Naive thymus-derived CD4-positive, alpha-beta T cell (primary cell): ENCODE data around the gene OR2L8. TPM values are rescaled to one million over a fixed set of nuclear protein-coding genes. Genes with fewer than 3 reads are reported as not detected.
A peak's percentile ranks its signal among the peaks of the same experiment; 100 is the strongest.

Experiments used
- ATAC-seq: fragments of 150-1000 bp; cut with Tn5 transposase; 2 replicates; pipeline ENCODE4 v1.10.0; 2021; ENCODE audit warnings: mild to moderate bottlenecking, moderate library complexity
- CTCF ChIA-PET: fragments of 350-600 bp; sonication (Branson Sonifier 250); formaldehyde crosslinking; loops from one replicate; lab custom pipeline; 2021; ENCODE audit warnings: antibody characterized with exemption; lab: Charles Lee
- POLR2A ChIA-PET: fragments of 350-600 bp; sonication (Branson Sonifier 250); formaldehyde crosslinking; loops from one replicate; lab custom pipeline; 2021; ENCODE audit warnings: antibody characterized with exemption, inconsistent platforms; lab: Charles Lee
- DNase-seq, 9 donors: peaks; one replicate each; pipeline versions ENCODE4 v3.0.0 to v3.0.0-alpha.2; 2020 to 2022; ENCODE audit warnings: mixed read lengths in 1 of 9
- H3K27ac ChIP-seq: one replicate; pipeline ENCODE4 v1.7.0; 2013; ENCODE audit warnings: mild to moderate bottlenecking, low read depth, low read length, moderate library complexity
- H3K27me3 ChIP-seq, 2 donors: one replicate each; pipeline ENCODE4 v1.7.0; 2013; ENCODE audit warnings: low read length in 2 of 2, mild to moderate bottlenecking in 2 of 2, moderate library complexity in 2 of 2; ENCODE audit not compliant: control insufficient read depth in 2 of 2, insufficient read depth in 2 of 2
- H3K36me3 ChIP-seq, 3 experiments: 1 replicate in 2 of 3; 2 replicates in 1 of 3; pipeline ENCODE4 v1.7.0; 2013; ENCODE audit warnings: low read length in 3 of 3, mild to moderate bottlenecking in 3 of 3, moderate library complexity in 1 of 3; ENCODE audit not compliant: insufficient read depth in 3 of 3, control insufficient read depth in 2 of 3
- H3K4me1 ChIP-seq, 2 donors: one replicate each; pipeline ENCODE4 v1.7.0; 2013; ENCODE audit warnings: low read length in 2 of 2, mild to moderate bottlenecking in 2 of 2, moderate library complexity in 1 of 2; ENCODE audit not compliant: control insufficient read depth in 2 of 2, insufficient read depth in 2 of 2
- H3K4me3 ChIP-seq: 2 replicates; pipeline ENCODE4 v1.7.0; 2013; ENCODE audit warnings: mild to moderate bottlenecking, low read length
- H3K9me3 ChIP-seq, 3 experiments: 1 replicate in 2 of 3; 2 replicates in 1 of 3; pipeline ENCODE4 v1.7.0; 2013; ENCODE audit warnings: low read length in 3 of 3; ENCODE audit not compliant: control insufficient read depth in 2 of 3
- H3K27ac Mint-ChIP-seq, 9 donors: one replicate each; pipeline ENCODE4 v1.8.0; 2020 to 2022; ENCODE audit warnings: mixed read lengths in 9 of 9, mild to moderate bottlenecking in 8 of 9, moderate library complexity in 5 of 9, inconsistent platforms in 2 of 9
- H3K27me3 Mint-ChIP-seq, 5 donors: one replicate each; pipeline ENCODE4 v1.8.0; 2021 to 2022; ENCODE audit warnings: mixed read lengths in 5 of 5, mild to moderate bottlenecking in 1 of 5
- H3K36me3 Mint-ChIP-seq, 5 donors: one replicate each; pipeline ENCODE4 v1.8.0; 2020 to 2022; ENCODE audit warnings: mixed read lengths in 5 of 5, mild to moderate bottlenecking in 3 of 5, inconsistent platforms in 1 of 5
- H3K4me1 Mint-ChIP-seq, 7 donors: one replicate each; pipeline ENCODE4 v1.8.0; 2020 to 2022; ENCODE audit warnings: mixed read lengths in 7 of 7, mild to moderate bottlenecking in 3 of 7, inconsistent platforms in 1 of 7
- H3K4me3 Mint-ChIP-seq, 10 donors: one replicate each; pipeline ENCODE4 v1.8.0; 2020 to 2022; ENCODE audit warnings: mild to moderate bottlenecking in 10 of 10, mixed read lengths in 10 of 10, moderate library complexity in 6 of 10, inconsistent platforms in 2 of 10
- H3K9me3 Mint-ChIP-seq, 11 donors: one replicate each; pipeline ENCODE4 v1.8.0; 2020 to 2022; ENCODE audit warnings: mixed read lengths in 11 of 11, mild to moderate bottlenecking in 4 of 11, inconsistent platforms in 1 of 11, moderate library complexity in 1 of 11
- intact Hi-C, 2 donors: fragments of 100-400 bp; cut with micrococcal nuclease; formaldehyde crosslinking; loops; one replicate each; pipeline ENCODE4 v1.15.1; 2023
- polyA plus RNA-seq, 2 donors: library from polyadenylated mRNA; unstranded; fragments of 300-500 nt; fragmentation: Illumina TruSeq; gene quantifications; one replicate each; pipeline ENCODE4 v1.2.3, GENCODE V29; 2021
- total RNA-seq, 6 experiments: library from RNA in 5 of 6; stranded (reverse) in 5 of 6; gene quantifications; 1 replicate in 5 of 6; 2 replicates in 1 of 6; pipeline ENCODE4 v1.2.3 and lab custom pipeline; 2021 to 2026

OR2L8 gene
- total RNA-seq (1 to 10 TPM in 1 of 5 experiments, under 1 TPM in 2, not detected in 2; 0.66 to 1.4 (median 0.94) TPM), polyA plus RNA-seq (not detected), total RNA-seq (lab: John Stamatoyannopoulos, UW) (0.40 reads per million)

- Histone ChIP-seq H3K4me1 (no peaks in the 10 kb centered on the region), H3K27ac (no peak within 1 kb of the TSS), H3K36me3 (no peaks in the 10 kb centered on the region), H3K4me3 (no peak within 1 kb of the TSS), H3K27me3 (no peaks in the 10 kb centered on the region), H3K9me3 (no peaks in the 10 kb centered on the region)
- Mint-ChIP-seq H3K27ac (no peak within 1 kb of the TSS), H3K9me3 (peaks cover 0 to 17% (median 5%) of the 10 kb centered on the region in 11 donors), H3K27me3 (peaks cover 0 to 3% (median 0%) of the 10 kb centered on the region in 5 donors), H3K4me1 (no peaks in the 10 kb centered on the region), H3K36me3 (peaks cover 0 to 50% (median 8%) of the 10 kb centered on the region in 5 donors), H3K4me3 (no peak within 1 kb of the TSS)
- ChIA-PET CTCF (no interaction called here), POLR2A (no interaction called here)
- intact Hi-C loops: no loop called here
- no peak for ATAC-seq
- DNase-seq: no peak
Observed at GRCh38 chr1:247948558-247948957, at the start of gene OR2L8. Gene OR2L8, plus strand, starts transcription at chr1:247948858. Its CDS starts 0 bp downstream, at chr1:247948858.

- peak overlapping the region in 1 of 9 donors; percentile 3 for H3K27ac Mint-ChIP-seq
- intact Hi-C loops: no loop called here
Observed at GRCh38 chr1:247904122-247904521, 44.5 kb upstream of the OR2L8 start.

GRCh38 chr1:247905181-247905580, 43.5 kb upstream of the OR2L8 start:
- H3K36me3 Mint-ChIP-seq: peaks cover 0 to 6% (median 0%) of the 10 kb centered on the region in 5 donors
- H3K4me3 Mint-ChIP-seq: peak overlapping the region in 7 of 10 donors; percentile 18 to 90 (median 70)
- peaks cover 0 to 26% (median 7%) of the 10 kb centered on the region in 11 donors for H3K9me3 Mint-ChIP-seq
- ChIA-PET CTCF (no interaction called here), POLR2A (no interaction called here)
- peak overlapping the region in 2 of 9 donors; percentile 63 to 80 for H3K27ac Mint-ChIP-seq
- H3K4me1 Mint-ChIP-seq: peaks cover 15 to 28% (median 19%) of the 10 kb centered on the region in 7 donors
- Histone ChIP-seq H3K27me3 (no peaks in the 10 kb centered on the region), H3K9me3 (peaks cover 0 to 3% (median 0%) of the 10 kb centered on the region in 3 experiments), H3K36me3 (no peaks in the 10 kb centered on the region), H3K4me1 (no peaks in the 10 kb centered on the region), H3K4me3 (no peak overlapping the region), H3K27ac (no peak overlapping the region)
- ATAC-seq (no peak), DNase-seq (no peak)
- intact Hi-C loops: loop anchor here in 1 of 2 donors (5.0 kb wide), 1 partner anchor 48 kb away; the partner anchor contains the start of gene TRIM58
- no peaks in the 10 kb centered on the region for H3K27me3 Mint-ChIP-seq

More at GRCh38 chr1:247904122-247904521, 44.5 kb upstream of the OR2L8 start:
- H3K4me3 ChIP-seq: no peak overlapping the region
- CTCF ChIA-PET: no interaction called here
- no peak for ATAC-seq
- POLR2A ChIA-PET: no interaction called here
- H3K4me1 ChIP-seq: no peaks in the 10 kb centered on the region
- peaks cover 0 to 3% (median 0%) of the 10 kb centered on the region in 3 experiments for H3K9me3 ChIP-seq
- Mint-ChIP-seq H3K27me3 (no peaks in the 10 kb centered on the region), H3K4me3 (no peak overlapping the region), H3K36me3 (peaks cover 0 to 6% (median 0%) of the 10 kb centered on the region in 5 donors), H3K9me3 (peaks cover 0 to 26% (median 7%) of the 10 kb centered on the region in 11 donors), H3K4me1 (peaks cover 15 to 28% (median 19%) of the 10 kb centered on the region in 7 donors)
- no peak for DNase-seq
- H3K27me3 ChIP-seq: no peaks in the 10 kb centered on the region
- no peak overlapping the region for H3K27ac ChIP-seq
- H3K36me3 ChIP-seq: no peaks in the 10 kb centered on the region

- ATAC-seq: peak; percentile 32
- ChIA-PET CTCF (no interaction called here), POLR2A (no interaction called here)
- Mint-ChIP-seq H3K4me3 (peak overlapping the region; percentile 81 to 90 (median 85)), H3K36me3 (peaks cover 0 to 6% (median 0%) of the 10 kb centered on the region in 5 donors), H3K4me1 (peaks cover 15 to 28% (median 19%) of the 10 kb centered on the region in 7 donors), H3K27me3 (no peaks in the 10 kb centered on the region), H3K9me3 (peaks cover 0 to 26% (median 7%) of the 10 kb centered on the region in 11 donors), H3K27ac (peak overlapping the region; percentile 74 to 92 (median 80))
- no peak for DNase-seq
- H3K27me3 ChIP-seq: no peaks in the 10 kb centered on the region
- no peaks in the 10 kb centered on the region for H3K36me3 ChIP-seq
- peak overlapping the region; percentile 36 for H3K4me3 ChIP-seq
- intact Hi-C loops: loop anchor here in 1 of 2 donors (2.0 to 5.0 kb wide), 2 partner anchors 31 to 49 kb away; partner anchors contain the start of gene TRIM58
- peak overlapping the region; percentile 7 for H3K27ac ChIP-seq
- H3K4me1 ChIP-seq: no peaks in the 10 kb centered on the region
- peaks cover 0 to 3% (median 0%) of the 10 kb centered on the region in 3 experiments for H3K9me3 ChIP-seq
Observed at GRCh38 chr1:247905910-247906503, 42.7 kb upstream of the OR2L8 start.

- ATAC-seq: peak; percentile 54
- intact Hi-C loops: loop anchor here in 1 of 2 donors (2.0 to 5.0 kb wide), 2 partner anchors 30 to 49 kb away; partner anchors contain the start of gene TRIM58
- Mint-ChIP-seq H3K27ac (peak overlapping the region; percentile 74 to 92 (median 80)), H3K36me3 (peaks cover 0 to 6% (median 0%) of the 10 kb centered on the region in 5 donors), H3K4me1 (peaks cover 15 to 28% (median 19%) of the 10 kb centered on the region in 7 donors), H3K4me3 (peak overlapping the region; percentile 81 to 90 (median 85)), H3K9me3 (peaks cover 0 to 26% (median 7%) of the 10 kb centered on the region in 11 donors), H3K27me3 (no peaks in the 10 kb centered on the region)
- DNase-seq: peak in 5 of 9 donors; percentile 4 to 15 (median 7)
- H3K4me3 ChIP-seq: peak overlapping the region; percentile 36
- ChIA-PET POLR2A (no interaction called here), CTCF (no interaction called here)
- H3K27me3 ChIP-seq: no peaks in the 10 kb centered on the region
- H3K4me1 ChIP-seq: no peaks in the 10 kb centered on the region
- no peaks in the 10 kb centered on the region for H3K36me3 ChIP-seq
- peak overlapping the region; percentile 7 for H3K27ac ChIP-seq
- H3K9me3 ChIP-seq: peaks cover 0 to 3% (median 0%) of the 10 kb centered on the region in 3 experiments
Observed at GRCh38 chr1:247906504-247907047, 42.1 kb upstream of the OR2L8 start.

GRCh38 chr1:247908766-247909165, 39.9 kb upstream of the OR2L8 start:
- peaks cover 0 to 3% (median 0%) of the 10 kb centered on the region in 3 experiments for H3K9me3 ChIP-seq
- H3K36me3 Mint-ChIP-seq: peaks cover 0 to 6% (median 0%) of the 10 kb centered on the region in 5 donors
- ATAC-seq (no peak), DNase-seq (no peak)
- intact Hi-C loops: loop anchor here in 1 of 2 donors (5.0 kb wide), 1 partner anchor 51 kb away; the partner anchor contains the start of gene TRIM58
- no peaks in the 10 kb centered on the region for H3K27me3 ChIP-seq
- no peak overlapping the region for H3K27ac ChIP-seq
- peak overlapping the region in 1 of 9 donors; percentile 28 for H3K27ac Mint-ChIP-seq
- H3K4me3 Mint-ChIP-seq: peak overlapping the region in 1 of 10 donors; percentile 46
- peaks cover 0 to 5% (median 0%) of the 10 kb centered on the region in 5 donors for H3K27me3 Mint-ChIP-seq
- H3K4me3 ChIP-seq: no peak overlapping the region
- H3K9me3 Mint-ChIP-seq: peaks cover 0 to 23% (median 7%) of the 10 kb centered on the region in 11 donors
- H3K36me3 ChIP-seq: no peaks in the 10 kb centered on the region
- peaks cover 15 to 28% (median 19%) of the 10 kb centered on the region in 7 donors for H3K4me1 Mint-ChIP-seq
- ChIA-PET CTCF (interaction anchor here (0.7 kb wide), 1 partner anchor 10 kb away, joined by 3 read pairs; no protein-coding TSS in a partner anchor), POLR2A (no interaction called here)
- H3K4me1 ChIP-seq: no peaks in the 10 kb centered on the region
